Erythroblast (primary cell): ENCODE measurements around the gene ITPR3.

ENCODE experiments used
- DNase-seq, 2 experiments: peaks; one replicate each; lab custom pipeline; 2025; lab: John Stamatoyannopoulos, UW
- GATA1 ChIP-seq: IDR thresholded peaks from 2 replicates; pipeline ENCODE4 v1.6.1; 2011; ENCODE audit warnings: low read depth, mild to moderate bottlenecking, control low read depth, low read length, moderate library complexity
- POLR2A ChIP-seq: IDR thresholded peaks from 2 replicates; pipeline ENCODE4 v1.6.1; 2011; ENCODE audit warnings: mild to moderate bottlenecking, low read length

Gene ITPR3

DNA sequence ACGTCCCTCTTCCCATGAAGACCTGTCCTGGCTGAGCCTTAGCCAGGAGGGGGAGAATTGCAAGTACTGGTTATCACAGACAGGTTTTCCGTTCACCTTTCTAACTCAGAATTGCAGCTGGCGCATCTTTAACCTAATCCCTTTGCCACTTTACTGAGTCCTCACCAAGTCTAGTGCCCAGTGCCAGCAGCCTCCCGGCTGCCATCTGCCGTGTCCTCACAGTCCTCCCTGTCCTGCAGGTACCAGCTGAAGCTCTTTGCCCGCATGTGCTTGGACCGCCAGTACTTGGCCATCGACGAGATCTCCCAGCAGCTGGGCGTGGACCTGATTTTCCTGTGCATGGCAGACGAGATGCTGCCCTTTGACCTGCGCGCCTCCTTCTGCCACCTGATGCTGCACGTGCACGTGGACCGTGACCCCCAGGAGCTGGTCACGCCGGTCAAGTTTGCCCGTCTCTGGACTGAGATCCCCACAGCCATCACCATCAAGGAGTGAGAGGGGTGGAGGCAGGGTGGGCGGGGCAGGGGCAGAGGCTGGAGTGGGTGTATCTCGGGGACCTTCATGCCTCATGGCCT, 49.1 kb downstream of the ITPR3 start:
- no peak for TF ChIP-seq GATA1
- TF ChIP-seq POLR2A = no peak
- DNase-seq = no peak

DNA sequence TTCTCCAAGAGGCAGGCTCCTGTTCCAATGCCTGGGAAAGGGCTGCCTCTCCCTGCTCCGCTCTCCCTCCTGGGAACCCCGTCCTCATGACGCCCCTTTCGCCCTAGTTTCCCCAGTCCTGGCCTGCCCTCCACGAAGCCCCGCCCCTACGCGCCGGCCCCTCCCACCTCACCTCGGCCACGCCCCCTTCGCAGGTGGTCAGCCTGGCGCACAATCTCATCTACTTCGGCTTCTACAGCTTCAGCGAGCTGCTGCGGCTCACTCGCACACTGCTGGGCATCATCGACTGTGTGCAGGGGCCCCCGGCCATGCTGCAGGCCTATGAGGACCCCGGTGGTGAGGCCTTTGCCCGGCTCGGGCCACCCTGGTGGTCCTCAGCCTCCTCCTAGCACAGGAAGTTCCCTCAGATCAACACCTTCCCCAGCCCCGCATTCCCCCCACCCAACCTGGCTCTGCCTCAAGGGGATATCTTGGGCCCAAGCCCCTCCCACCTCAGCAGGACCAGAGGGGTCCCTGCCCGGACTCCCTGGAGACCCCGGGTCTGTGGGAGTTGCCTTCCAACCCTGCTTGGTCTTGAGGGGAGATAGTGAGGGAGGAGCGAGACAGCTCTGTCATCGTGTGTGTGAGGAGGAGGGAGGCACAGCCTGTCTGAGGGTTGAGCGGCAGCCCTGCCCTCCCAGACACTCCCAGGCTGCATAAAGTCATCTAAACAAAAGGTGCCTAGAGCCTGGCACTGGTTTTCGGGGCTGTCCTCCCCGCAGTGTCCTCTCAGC, 50.0 kb downstream of the ITPR3 start:
- TF ChIP-seq POLR2A (no peak), GATA1 (no peak)
- no peak for DNase-seq

DNA sequence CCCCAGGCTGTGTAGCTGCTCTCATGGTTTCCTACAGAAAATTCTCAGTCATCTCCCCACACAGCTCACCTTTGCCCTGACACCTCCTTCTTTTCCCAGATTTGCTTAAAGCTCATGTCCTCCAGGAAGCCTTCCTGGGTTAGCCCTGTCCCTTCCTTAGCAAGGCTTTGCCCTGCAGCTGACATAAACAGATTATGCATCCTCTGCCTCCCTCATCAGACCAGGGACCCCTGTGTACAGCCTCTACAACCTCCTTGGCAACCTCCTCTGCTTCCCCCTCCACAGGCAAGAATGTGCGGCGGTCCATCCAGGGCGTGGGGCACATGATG, 50.6 kb downstream of the ITPR3 start:
- no peak for TF ChIP-seq GATA1
- TF ChIP-seq POLR2A = no peak

DNA sequence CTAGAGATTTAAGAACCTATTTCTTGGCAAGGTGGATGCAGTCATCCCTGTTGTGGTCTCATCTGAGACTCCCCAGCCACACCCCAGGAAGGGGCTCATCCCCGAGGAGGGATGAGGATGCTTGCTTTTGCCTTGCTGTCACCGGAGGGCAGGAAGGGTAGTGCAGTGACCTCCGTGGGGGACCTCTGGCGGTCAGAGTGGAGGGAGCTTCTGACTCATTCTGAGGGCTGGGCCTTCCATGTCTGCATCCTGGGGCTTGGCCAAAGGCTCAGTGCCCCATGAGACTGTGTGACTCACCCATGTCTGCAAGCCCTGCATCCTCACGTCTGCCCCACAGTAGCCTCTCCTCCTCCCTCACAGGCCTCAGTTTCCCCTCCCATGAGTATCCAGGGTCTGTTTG, 51.7 kb downstream of the ITPR3 start:
- peak; percentile 35 to 63 for DNase-seq
- TF ChIP-seq POLR2A = no peak
- TF ChIP-seq GATA1 = no peak

More for the DNA sequence above, 50.6 kb downstream of the ITPR3 start:
- DNase-seq = no peak

DNA sequence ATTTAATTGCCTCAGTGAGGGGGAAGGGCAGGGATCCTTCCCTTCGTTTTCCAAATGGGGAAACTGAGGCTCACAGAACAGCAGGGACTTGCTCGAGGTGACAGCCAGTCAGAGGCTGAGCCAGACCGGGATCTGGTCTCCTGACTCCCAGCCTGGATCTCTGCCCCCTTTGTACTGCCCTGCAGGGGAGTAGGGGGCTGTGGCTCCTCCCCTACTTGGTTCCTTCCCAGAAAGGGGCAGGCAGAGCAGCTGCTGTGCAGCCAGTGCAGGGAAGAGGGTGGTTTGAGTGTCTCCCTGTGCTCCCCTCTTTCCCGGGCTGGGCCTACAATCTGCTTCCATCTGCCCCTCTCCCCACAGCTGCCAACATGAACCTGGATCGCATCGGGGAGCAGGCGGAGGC, 52.7 kb downstream of the ITPR3 start:
- TF ChIP-seq POLR2A = no peak
- TF ChIP-seq GATA1 = no peak
- DNase-seq = no peak

DNA sequence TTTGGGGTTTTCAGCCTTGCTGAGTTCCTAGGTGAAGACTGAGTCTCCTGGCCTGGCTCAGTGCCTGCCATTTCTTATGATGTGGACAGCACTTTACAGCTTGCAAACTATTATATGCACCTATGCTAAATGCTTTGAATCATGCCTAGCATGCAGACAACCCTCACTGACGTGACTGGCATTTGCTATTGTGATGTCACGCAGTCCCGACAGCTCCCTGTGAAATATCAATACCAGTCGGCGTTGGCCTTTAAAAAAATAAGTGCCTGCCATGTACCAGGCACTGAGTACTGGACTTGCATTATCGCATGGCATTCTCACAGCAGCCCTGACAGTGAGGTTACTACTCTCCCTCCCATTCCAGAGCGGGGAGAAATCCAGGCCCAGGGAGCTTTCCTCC, 54.8 kb downstream of the ITPR3 start:
- TF ChIP-seq POLR2A (no peak), GATA1 (no peak)
- DNase-seq = no peak

DNA sequence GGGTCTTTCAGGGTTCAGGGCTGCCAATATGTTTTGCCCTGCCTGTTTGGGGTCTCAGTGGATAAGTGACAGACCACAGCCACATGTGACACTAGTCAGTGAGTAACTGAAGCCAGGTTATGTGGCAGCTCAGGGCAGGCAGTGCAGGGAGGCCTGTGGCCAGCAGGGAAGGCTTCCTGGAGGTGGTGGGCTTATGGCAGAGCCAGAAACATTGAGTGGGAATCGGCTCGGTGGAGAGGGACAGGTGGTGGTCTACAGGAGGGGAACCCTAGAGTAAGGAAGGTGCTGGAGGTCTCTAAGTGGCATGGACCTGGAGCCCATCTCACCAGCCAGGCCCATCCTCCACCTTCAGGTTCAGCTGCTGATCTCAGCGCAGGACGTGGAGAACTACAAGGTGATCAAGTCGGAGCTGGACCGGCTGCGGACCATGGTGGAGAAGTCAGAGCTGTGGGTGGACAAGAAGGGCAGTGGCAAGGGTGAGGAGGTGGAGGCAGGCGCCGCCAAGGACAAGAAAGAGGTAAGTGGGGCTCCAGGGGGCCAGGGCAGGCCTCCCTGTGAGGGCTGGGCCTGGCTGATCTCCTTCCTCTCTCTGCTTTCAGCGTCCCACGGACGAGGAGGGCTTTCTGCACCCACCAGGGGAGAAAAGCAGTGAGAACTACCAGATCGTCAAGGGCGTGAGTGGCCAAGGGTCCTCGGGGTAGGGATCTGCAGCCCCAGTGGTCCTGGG, 55.5 kb downstream of the ITPR3 start:
- DNase-seq = no peak
- TF ChIP-seq POLR2A (no peak), GATA1 (no peak)

DNA sequence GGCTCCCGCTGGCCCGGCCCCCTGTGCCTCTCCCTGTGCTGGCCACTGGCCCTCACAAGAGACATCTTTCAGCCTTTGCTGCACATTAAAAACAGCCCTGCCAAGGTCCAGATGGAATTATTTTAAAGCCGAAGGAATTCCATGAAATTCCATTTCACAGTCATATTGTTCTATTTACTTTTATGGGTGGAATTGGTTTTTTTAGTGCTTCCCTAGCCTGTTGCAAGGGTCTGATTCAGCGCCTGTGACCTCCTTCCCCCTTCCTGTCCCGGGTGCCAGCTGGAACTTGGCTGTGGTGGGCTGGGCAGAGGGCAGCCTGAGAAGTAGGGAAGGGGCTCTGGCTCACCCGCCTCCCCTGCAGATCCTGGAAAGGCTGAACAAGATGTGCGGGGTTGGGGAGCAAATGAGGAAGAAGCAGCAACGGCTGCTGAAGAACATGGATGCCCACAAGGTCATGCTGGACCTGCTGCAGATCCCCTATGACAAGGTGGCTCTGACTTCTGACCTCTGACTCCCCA, 56.1 kb downstream of the ITPR3 start:
- no peak for DNase-seq
- TF ChIP-seq POLR2A (no peak), GATA1 (no peak)

DNA sequence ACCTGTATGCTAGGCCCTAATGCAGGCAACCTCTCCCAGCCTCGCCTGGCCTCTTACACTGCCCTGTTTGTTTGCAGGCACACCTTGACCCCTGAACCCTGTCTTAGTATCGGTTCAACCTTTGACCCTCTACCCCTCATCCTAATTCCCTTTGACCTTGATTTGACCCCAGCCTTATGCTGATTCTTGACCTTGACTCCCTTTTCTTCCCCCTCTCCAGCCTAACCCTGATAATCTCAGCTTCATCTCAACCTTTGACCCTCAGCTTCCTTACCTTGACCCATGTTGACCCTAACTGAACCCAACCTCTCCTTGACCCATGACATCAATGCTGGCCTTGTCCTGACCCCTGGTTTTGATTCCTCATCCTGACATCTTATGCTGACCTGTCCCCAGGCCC, 56.6 kb downstream of the ITPR3 start:
- no peak for DNase-seq
- TF ChIP-seq GATA1 (no peak), POLR2A (no peak)

DNA sequence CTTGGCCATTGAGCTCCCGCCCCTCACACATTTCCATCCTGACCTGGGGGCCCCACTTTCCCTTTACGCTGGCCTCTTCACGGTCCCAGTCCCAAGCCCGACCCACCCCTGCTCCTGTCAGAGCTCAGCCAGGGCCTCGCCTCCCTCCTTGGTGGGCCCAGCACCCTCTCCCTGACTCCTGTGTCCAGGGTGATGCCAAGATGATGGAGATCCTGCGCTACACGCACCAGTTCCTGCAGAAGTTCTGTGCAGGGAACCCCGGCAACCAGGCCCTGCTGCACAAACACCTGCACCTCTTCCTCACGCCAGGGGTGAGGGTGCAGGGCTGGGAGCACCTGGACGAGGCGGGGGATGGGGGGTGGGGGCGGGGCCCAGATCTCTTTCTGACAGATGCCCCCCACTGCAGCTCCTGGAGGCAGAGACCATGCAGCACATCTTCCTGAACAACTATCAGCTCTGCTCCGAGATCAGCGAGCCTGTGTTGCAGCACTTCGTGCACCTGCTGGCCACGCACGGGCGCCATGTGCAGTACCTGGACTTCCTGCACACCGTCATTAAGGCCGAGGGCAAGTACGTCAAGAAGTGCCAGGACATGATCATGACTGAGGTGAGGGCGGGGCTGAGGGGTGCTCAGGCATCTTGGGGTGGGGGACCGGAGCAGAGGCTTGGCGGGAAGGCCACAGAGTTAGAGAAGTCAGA, 57.3 kb downstream of the ITPR3 start:
- no peak for DNase-seq
- TF ChIP-seq GATA1 (no peak), POLR2A (no peak)

DNA sequence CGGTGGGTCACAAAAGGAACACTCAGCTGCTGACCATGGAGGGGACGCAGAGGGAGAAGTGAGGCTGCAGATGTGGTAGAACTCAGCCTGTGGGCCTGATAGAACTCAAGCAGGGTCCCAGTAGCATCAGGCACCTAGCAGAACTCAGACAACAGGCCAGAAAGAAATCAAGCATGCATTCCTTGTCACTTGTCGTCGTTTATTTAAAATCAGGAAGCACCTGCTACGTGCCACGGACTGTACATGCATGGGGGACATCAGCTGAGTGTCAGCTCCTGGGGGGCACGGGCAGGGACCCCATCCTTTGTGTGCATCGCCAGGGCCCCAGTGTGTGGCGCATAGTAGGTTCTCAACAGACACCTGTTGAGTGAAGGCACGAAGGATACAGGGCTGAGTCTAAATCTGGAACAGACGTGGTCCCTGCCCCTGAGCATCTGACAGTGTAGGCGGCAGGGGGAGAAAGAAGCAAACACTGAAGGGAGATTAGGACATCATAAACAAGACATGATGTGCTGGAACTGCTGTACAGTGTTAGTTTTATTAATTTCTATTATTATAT, 57.9 kb downstream of the ITPR3 start:
- TF ChIP-seq POLR2A (no peak), GATA1 (no peak)
- no peak for DNase-seq

DNA sequence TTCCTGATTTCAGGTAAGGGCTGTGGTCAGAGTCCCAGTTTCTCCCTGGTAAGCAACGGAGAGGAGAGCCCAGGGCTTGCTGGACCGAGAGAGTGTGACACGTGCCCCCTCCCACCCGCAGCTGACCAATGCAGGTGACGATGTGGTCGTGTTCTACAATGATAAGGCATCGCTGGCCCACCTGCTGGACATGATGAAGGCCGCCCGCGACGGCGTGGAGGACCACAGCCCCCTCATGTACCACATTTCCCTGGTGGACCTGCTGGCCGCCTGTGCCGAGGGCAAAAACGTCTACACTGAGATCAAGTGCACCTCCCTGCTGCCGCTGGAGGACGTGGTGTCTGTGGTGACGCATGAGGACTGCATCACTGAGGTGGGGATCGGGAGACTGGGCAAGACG, 58.6 kb downstream of the ITPR3 start:
- DNase-seq = no peak
- TF ChIP-seq GATA1 (no peak), POLR2A (no peak)

DNA sequence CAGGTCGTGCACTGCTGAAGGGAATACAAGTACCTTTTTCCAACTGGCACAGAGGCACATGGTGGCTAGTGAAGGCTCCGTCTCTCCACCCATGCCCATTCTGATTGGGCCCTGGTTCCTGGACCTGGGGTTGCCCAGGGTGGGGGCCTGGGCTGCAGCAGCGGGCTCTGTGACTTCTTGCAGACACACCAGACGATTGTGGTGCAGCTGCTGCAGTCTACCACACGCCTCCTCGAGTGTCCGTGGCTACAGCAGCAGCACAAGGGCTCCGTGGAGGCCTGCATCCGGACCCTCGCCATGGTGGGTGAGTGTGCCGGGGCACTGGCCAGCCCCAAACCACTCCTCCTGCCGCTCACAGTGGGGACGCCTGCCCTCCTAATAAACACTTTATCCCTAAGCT, 61.2 kb downstream of the ITPR3 start:
- TF ChIP-seq POLR2A = no peak
- no peak for TF ChIP-seq GATA1
- no peak for DNase-seq
